ENCODE results near the gene ZNF525. TPM values are rescaled to one million over a fixed set of nuclear protein-coding genes. Genes with fewer than 3 reads are reported as not detected.
"Not testable (repeated sequence)": the region's sequence is repeated elsewhere in the genome, so short reads cannot be mapped to it uniquely, and the experiment has no call there.

Gene ZNF525
- total RNA-seq, 1 donor from 2014 or later: 24.3 TPM

DNA sequence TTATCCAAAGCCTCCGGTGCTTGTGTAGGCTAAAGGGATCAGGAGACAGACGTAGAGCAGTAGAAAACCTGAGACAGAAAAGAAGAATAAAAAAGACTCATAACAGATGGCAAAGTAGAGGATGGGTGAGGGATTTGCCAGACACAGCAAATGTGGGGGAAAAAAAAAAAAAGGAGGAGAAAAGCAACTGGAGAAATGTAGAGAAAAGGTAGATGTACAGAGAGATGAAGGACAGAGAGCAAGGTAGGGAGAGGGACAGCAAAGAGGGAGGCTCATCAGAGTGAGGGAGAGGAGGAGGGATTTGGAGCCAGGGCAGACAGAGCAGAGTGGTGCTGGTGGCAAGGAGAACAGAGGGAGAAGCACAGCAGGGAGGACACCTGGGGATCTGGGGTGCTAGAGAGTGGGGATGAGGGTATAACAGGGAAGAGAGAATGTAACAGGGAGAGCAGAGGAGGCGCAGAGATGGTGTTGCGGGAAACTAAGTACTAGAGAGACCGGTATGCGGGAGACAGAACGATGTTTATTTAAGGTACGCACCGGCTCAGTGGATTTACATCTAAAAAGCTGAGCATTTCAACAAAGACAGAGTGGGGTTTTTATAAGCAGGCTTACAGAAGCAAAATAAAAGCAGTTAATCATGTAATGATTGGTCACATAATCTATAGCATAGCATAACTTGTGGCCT is 30.5 kb downstream of the ZNF525 start:
- not testable (repeated sequence) for DNase-seq (ENCODE audit: low spot score)

DNA sequence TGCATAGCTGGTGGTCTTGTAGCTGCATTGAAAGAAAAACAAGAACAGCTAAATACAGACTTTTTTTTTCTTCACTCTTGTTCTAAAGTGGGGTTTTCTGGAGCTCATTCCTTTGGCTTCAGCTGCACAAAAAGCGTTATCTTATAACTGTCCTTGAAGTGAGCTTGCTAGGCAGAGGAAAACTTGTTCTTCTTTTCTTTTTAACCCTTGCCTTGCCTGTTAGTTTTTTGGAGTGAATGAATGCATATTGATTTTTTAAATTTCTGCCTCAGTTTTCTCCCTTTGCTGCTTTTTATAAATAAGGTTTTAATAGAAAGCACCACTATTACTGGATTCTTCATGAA is 31.0 kb downstream of the ZNF525 start:
- DNase-seq (ENCODE audit: low spot score): peak; percentile 17

GRCh38 chr19:53397918-53398317 is 32.4 kb downstream of the ZNF525 start:
- DNase-seq (ENCODE audit: low spot score): not testable (repeated sequence)

- DNase-seq (ENCODE audit: low spot score): no peak
These were observed 44.1 kb downstream of the ZNF525 start for GRCh38 chr19:53409505-53410204.

GRCh38 chr19:53420520-53421315 is 55.2 kb downstream of the ZNF525 start:
- not testable (repeated sequence) for DNase-seq (ENCODE audit: low spot score)

- DNase-seq (ENCODE audit: low spot score): no peak
These were observed 57.0 kb downstream of the ZNF525 start for GRCh38 chr19:53422551-53422950.

GRCh38 chr19:53423074-53423473 is 57.6 kb downstream of the ZNF525 start:
- DNase-seq (ENCODE audit: low spot score): not testable (repeated sequence)

DNA sequence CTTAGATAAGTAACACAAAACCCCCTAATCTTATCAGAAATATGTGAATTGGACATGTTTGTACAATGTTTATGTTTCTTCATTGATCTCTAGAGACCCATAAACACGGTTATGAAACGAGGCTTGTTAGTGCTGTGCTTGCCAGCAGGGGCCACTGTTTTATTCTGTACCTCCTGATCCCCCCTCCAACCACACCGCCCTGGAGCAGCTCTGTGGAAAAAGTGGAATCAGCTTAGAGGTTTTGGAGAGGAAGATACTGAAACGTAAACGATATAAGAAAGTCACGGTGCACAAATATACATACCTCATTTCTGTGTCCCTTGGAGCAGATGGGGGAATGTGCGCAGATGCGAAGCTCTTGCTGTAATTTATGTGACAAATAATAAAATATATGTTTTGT is 58.2 kb downstream of the ZNF525 start:
- peak; percentile 59 for DNase-seq (ENCODE audit: low spot score)

DNA sequence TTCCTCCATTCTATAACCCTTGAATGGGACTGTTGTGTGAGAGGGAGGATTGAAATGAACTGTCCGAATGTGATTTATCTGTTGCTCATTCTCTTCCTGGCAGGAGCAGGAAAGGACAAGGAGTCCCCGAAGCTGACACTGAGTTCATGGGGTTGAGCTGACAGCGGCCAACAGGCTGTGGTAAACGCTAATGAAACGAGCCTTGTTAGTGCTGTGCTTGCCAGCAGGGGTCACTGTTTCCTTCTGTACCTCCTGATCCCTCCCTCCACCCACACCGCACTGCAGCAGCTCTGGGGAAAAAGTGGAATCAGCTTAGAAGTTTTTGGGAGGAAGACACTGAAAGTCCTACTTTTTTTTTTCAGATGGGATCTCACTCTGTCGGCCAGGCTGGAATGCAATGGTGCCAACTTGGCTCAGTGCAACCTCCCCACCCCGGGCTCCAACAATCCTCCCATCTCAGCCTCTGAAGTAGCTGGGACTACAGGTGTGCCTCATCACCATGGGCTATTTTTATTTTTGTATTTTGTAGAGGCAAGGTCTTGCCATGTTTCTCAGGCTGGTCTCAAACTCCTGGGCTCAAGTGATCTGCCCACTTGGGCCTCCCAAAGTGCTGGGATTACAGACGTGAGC is 59.6 kb downstream of the ZNF525 start:
- DNase-seq (ENCODE audit: low spot score): peak; percentile 69

GRCh38 chr19:53431399-53432087 is 66.0 kb downstream of the ZNF525 start, which contains the start of gene ZNF761:
ZNF761 (plus strand) TSS chr19:53431984; CDS start chr19:53447269, 15,285 bp downstream.
- peak; percentile 95 for DNase-seq (ENCODE audit: low spot score)

DNA sequence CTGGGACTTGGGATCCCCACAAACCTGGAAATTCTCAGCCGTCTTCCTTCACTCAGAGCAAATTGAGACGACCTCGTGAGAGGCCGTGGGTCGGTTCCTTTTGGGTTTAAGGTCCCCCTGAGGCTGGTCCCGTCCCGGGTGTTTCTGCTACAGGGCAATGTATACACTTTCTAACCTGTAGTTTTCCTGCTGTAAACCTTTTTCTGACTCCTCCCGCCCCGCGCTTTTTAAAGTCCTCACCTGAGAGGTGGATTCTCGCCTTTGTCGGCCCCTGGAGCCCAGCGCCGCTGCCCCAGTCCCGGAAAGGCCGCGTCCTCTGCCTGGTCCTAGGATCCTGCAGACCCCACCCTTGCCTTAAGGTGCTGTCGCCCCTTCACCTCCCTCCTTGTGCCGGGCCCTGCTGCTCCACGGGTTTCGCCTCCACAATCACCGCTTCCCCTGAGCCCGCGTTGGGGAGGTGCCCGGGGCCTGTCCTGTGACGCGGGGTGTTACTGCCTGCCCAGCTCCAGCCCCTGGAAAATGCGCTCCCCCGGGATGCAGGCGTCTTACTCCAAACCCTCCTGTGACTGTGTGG is 66.7 kb downstream of the ZNF525 start:
- peak; percentile 8 for DNase-seq (ENCODE audit: low spot score)

Other genes starting within 250 kb of the ZNF525 start
- 14.9 TPM for gene ZNF415, start 232.8 kb upstream of the ZNF525 start, total RNA-seq (ENCODE audit: insufficient read depth, low replicate concordance)
- gene ZNF347, start 206.7 kb upstream of the ZNF525 start, total RNA-seq (ENCODE audit: insufficient read depth, low replicate concordance): 8.2 TPM
- gene ZNF665, start 172.3 kb upstream of the ZNF525 start, total RNA-seq (ENCODE audit: insufficient read depth, low replicate concordance): 9.9 TPM
- 29.9 TPM for gene ZNF677, start 110.8 kb upstream of the ZNF525 start, total RNA-seq (ENCODE audit: insufficient read depth, low replicate concordance)
- gene VN1R2, start 107.4 kb upstream of the ZNF525 start, total RNA-seq (ENCODE audit: insufficient read depth, low replicate concordance): 1.9 TPM
- gene VN1R4, start 98.0 kb upstream of the ZNF525 start, total RNA-seq (ENCODE audit: insufficient read depth, low replicate concordance): not detected
- 11.1 TPM for gene ZNF845, start 32.0 kb upstream of the ZNF525 start, total RNA-seq (ENCODE audit: insufficient read depth, low replicate concordance)
- gene ZNF765, start 29.4 kb downstream of the ZNF525 start, total RNA-seq (ENCODE audit: insufficient read depth, low replicate concordance): 14.4 TPM
- 21.4 TPM for gene ZNF761, start 66.3 kb downstream of the ZNF525 start, total RNA-seq (ENCODE audit: insufficient read depth, low replicate concordance)
- gene ZNF813, start 102.0 kb downstream of the ZNF525 start, total RNA-seq (ENCODE audit: insufficient read depth, low replicate concordance): 8.7 TPM
- 13.5 TPM for gene ZNF331, start 172.4 kb downstream of the ZNF525 start, total RNA-seq (ENCODE audit: insufficient read depth, low replicate concordance)

All from umbilical cord (tissue), 2 donors.